ENCODE results near the gene KCNG4. TPM values are rescaled to one million over a fixed set of nuclear protein-coding genes. Genes with fewer than 3 reads are reported as not detected.

The KCNG4 gene
- total RNA-seq, 2 experiments from 2014 or later, result not detected

GRCh38 chr16:84215531-84215930, 24.3 kb downstream of the KCNG4 start:
- DNase-seq (no peak), ATAC-seq (no peak)
- no peak overlapping the region for H3K27ac Mint-ChIP-seq
- H3K36me3 Mint-ChIP-seq (ENCODE audit: low read depth), result no peaks in the 10 kb centered on the region
- intact Hi-C loops (cut with micrococcal nuclease), result no loop called here
- no peaks in the 10 kb centered on the region for H3K9me3 Mint-ChIP-seq
- no peaks in the 10 kb centered on the region for H3K27me3 Mint-ChIP-seq
- ChIA-PET CTCF (interaction anchor here (0.6 kb wide), 1 partner anchor 576 kb away, joined by 3 read pairs; no protein-coding TSS in a partner anchor), POLR2A (no interaction called here)
- TF ChIP-seq CTCF (IDR thresholded peaks at IDR 0.05), result no peak
- no peaks in the 10 kb centered on the region for H3K4me1 Mint-ChIP-seq (ENCODE audit: low read depth)
- no peak overlapping the region for H3K4me3 Mint-ChIP-seq

- Mint-ChIP-seq H3K9me3 (no peaks in the 10 kb centered on the region), H3K36me3 (ENCODE audit: low read depth) (no peaks in the 10 kb centered on the region), H3K27me3 (no peaks in the 10 kb centered on the region), H3K27ac (no peak overlapping the region), H3K4me1 (ENCODE audit: low read depth) (peaks cover 2% of the 10 kb centered on the region), H3K4me3 (no peak overlapping the region)
- DNase-seq (no peak), ATAC-seq (no peak)
- no peak for TF ChIP-seq CTCF (IDR thresholded peaks at IDR 0.05)
- intact Hi-C loops (cut with micrococcal nuclease), result no loop called here
- ChIA-PET POLR2A (no interaction called here), CTCF (no interaction called here)
Measured at GRCh38 chr16:84214451-84215066, 25.3 kb downstream of the KCNG4 start.

GRCh38 chr16:84212631-84213030, 27.2 kb downstream of the KCNG4 start:
- peaks cover 2% of the 10 kb centered on the region for H3K4me1 Mint-ChIP-seq (ENCODE audit: low read depth)
- ATAC-seq, result no peak
- CTCF ChIA-PET, result no interaction called here
- no peaks in the 10 kb centered on the region for H3K27me3 Mint-ChIP-seq
- no peaks in the 10 kb centered on the region for H3K9me3 Mint-ChIP-seq
- TF ChIP-seq CTCF (IDR thresholded peaks at IDR 0.05), result no peak
- intact Hi-C loops (cut with micrococcal nuclease), result no loop called here
- H3K36me3 Mint-ChIP-seq (ENCODE audit: low read depth), result no peaks in the 10 kb centered on the region
- H3K4me3 Mint-ChIP-seq, result no peak overlapping the region
- DNase-seq, result no peak
- POLR2A ChIA-PET, result no interaction called here
- H3K27ac Mint-ChIP-seq, result no peak overlapping the region

GRCh38 chr16:84212154-84212553, 27.7 kb downstream of the KCNG4 start:
- ATAC-seq (no peak), DNase-seq (no peak)
- TF ChIP-seq CTCF (IDR thresholded peaks at IDR 0.05), result no peak
- intact Hi-C loops (cut with micrococcal nuclease), result no loop called here
- no peaks in the 10 kb centered on the region for H3K36me3 Mint-ChIP-seq (ENCODE audit: low read depth)
- H3K27me3 Mint-ChIP-seq, result no peaks in the 10 kb centered on the region
- no peak overlapping the region for H3K27ac Mint-ChIP-seq
- no peaks in the 10 kb centered on the region for H3K9me3 Mint-ChIP-seq
- ChIA-PET CTCF (no interaction called here), POLR2A (no interaction called here)
- H3K4me3 Mint-ChIP-seq, result no peak overlapping the region
- H3K4me1 Mint-ChIP-seq (ENCODE audit: low read depth), result peaks cover 2% of the 10 kb centered on the region

GRCh38 chr16:84209989-84210388, 29.8 kb downstream of the KCNG4 start:
- Mint-ChIP-seq H3K27ac (no peak overlapping the region), H3K9me3 (no peaks in the 10 kb centered on the region), H3K36me3 (ENCODE audit: low read depth) (no peaks in the 10 kb centered on the region), H3K4me3 (no peak overlapping the region), H3K4me1 (ENCODE audit: low read depth) (peaks cover 2% of the 10 kb centered on the region), H3K27me3 (no peaks in the 10 kb centered on the region)
- no peak for TF ChIP-seq CTCF (IDR thresholded peaks at IDR 0.05)
- ChIA-PET CTCF (interaction anchor here (0.9 kb wide), 1 partner anchor 23 kb away, joined by 3 read pairs; no protein-coding TSS in a partner anchor), POLR2A (no interaction called here)
- ATAC-seq (no peak), DNase-seq (peak; percentile 47)
- intact Hi-C loops (cut with micrococcal nuclease), result no loop called here
